ENCODE results near the gene SCML2.
"Not testable (repeated sequence)": the region's sequence is repeated elsewhere in the genome, so short reads cannot be mapped to it uniquely, and the experiment has no call there.

SCML2 gene

GRCh38 chrX:18271309-18271708 lies 83.2 kb downstream of the SCML2 start:
- no peak for DNase-seq

GRCh38 chrX:18255059-18255458 lies 99.4 kb downstream of the SCML2 start:
- no peak for DNase-seq

GRCh38 chrX:18252644-18253359 lies 101.7 kb downstream of the SCML2 start:
- DNase-seq = no peak

- DNase-seq = not testable (repeated sequence)
These were observed 124.8 kb downstream of the SCML2 start for GRCh38 chrX:18229646-18230045.

- no peak for DNase-seq
These were observed 126.4 kb downstream of the SCML2 start for GRCh38 chrX:18228069-18228468.

- DNase-seq = no peak
These were observed 127.0 kb downstream of the SCML2 start for GRCh38 chrX:18227458-18227857.

GRCh38 chrX:18220786-18221185 lies 133.7 kb downstream of the SCML2 start, which contains the start of gene BEND2:
Gene BEND2 (minus strand): TSS chrX:18220886. CDS start chrX:18220750, 136 bp downstream.
- DNase-seq = no peak

- DNase-seq = no peak
These were observed 144.0 kb downstream of the SCML2 start for GRCh38 chrX:18210470-18210869.

- no peak for DNase-seq
These were observed 147.8 kb downstream of the SCML2 start for GRCh38 chrX:18206657-18207056.

GRCh38 chrX:18203631-18204030 lies 150.9 kb downstream of the SCML2 start:
- DNase-seq = no peak

- DNase-seq = no peak
These were observed 159.8 kb downstream of the SCML2 start for GRCh38 chrX:18194688-18195087.

All from GF-D8 (cell line).